GM12874 (cell line): ENCODE measurements around the gene CCSER1.

Experiments
- TF ChIP-seq, protein P1 (sequence below): IDR thresholded peaks from 2 replicates; pipeline ENCODE4 v1.5.1; 2011; ENCODE audit warnings: low read depth, mild to moderate bottlenecking, control low read depth, low read length, moderate library complexity; ENCODE audit not compliant: insufficient read depth

Gene CCSER1

GRCh38 chr4:90845777-90846176 lies 718.6 kb downstream of the CCSER1 start:
- TF ChIP-seq, protein P1, sequence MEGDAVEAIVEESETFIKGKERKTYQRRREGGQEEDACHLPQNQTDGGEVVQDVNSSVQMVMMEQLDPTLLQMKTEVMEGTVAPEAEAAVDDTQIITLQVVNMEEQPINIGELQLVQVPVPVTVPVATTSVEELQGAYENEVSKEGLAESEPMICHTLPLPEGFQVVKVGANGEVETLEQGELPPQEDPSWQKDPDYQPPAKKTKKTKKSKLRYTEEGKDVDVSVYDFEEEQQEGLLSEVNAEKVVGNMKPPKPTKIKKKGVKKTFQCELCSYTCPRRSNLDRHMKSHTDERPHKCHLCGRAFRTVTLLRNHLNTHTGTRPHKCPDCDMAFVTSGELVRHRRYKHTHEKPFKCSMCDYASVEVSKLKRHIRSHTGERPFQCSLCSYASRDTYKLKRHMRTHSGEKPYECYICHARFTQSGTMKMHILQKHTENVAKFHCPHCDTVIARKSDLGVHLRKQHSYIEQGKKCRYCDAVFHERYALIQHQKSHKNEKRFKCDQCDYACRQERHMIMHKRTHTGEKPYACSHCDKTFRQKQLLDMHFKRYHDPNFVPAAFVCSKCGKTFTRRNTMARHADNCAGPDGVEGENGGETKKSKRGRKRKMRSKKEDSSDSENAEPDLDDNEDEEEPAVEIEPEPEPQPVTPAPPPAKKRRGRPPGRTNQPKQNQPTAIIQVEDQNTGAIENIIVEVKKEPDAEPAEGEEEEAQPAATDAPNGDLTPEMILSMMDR: no peak

DNA sequence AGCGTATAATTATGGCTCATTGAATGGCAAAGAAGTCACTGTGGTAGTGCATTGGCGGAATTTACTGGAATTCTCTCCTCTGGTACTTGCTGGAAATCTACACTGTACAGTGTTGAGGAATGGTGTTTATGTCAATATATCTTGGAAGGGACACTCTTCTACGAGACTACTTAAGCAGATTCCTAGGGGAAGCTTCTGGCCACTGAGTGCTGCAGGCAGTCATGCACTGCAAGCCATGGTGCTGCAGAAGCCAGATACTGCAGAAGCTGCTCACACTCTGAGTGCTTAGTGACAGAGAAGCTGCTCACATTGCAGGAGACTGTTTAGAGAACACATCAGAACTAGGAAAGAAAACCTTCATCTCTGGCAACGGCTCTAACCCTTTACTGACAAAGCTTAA lies 725.0 kb downstream of the CCSER1 start:
- TF ChIP-seq, protein P1: no peak

DNA sequence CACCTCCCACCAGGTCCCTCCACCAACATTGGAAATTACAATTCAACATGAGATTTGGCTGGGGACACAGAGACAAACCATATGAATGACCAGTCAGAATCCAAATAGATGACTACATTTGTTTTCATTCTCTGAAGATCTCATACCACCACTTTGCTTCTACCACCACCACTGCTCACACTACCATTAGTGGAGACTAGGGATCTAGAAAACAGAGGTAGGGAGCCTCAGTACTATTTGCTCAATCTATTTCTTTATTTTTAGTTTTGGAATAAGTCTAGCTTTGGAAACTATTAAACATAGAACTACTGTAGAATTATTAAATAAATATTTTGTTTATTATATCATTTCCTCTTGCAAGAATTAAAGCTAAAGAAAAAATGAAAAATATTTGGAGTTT lies 727.9 kb downstream of the CCSER1 start:
- TF ChIP-seq, protein P1: no peak

DNA sequence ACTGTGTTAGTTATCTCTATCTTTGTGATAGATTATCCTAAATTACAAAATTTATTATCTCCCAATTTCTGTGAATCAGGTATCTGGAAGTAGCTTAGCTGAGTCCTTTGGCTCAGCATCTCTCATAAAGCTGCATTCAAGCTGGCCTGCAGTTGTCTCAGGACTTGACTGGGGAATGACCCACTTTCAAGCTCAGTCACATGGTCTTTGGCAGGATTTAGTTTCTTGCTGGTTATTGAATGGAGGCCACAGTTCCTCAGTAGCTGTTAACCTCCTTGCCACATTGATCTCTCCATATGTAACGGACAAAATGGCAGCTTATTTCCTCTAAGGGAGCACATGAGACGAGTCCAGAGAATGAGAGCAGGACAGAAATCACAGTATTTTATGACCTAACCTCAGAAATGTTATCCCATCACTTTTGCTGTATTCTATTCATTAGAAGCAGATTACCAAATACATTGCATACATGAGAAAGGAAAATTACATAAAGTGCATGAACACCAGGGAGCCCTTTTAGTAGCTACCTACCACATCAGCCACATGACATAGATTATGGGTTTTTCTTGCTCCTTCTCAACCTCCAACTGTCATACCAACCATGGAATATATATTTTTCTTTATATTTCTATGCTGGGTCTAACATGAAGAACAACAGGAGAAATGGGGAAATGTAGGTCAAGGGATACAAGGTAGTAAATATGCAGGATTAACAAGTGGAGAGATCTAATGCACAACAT lies 730.1 kb downstream of the CCSER1 start:
- TF ChIP-seq, protein P1: no peak

DNA sequence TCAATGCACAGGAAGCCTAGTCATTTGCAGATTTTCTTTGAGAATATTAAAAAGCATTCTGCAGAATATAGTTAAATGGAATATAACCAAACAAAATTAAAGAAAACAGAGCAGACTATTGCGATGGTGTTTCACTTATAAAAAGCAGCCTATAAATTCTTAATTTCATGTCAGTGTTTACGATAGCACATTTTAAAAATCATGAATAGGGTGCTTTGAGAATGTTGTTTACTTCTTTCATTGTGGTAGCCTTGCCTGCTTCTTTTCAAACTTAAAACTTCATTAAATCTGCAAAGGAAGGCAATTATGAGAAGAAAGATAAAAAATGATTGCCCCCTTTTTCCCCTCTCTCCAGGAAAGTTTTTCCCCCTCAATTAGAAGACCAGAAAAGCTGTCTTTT lies 748.6 kb downstream of the CCSER1 start:
- TF ChIP-seq, protein P1: no peak

DNA sequence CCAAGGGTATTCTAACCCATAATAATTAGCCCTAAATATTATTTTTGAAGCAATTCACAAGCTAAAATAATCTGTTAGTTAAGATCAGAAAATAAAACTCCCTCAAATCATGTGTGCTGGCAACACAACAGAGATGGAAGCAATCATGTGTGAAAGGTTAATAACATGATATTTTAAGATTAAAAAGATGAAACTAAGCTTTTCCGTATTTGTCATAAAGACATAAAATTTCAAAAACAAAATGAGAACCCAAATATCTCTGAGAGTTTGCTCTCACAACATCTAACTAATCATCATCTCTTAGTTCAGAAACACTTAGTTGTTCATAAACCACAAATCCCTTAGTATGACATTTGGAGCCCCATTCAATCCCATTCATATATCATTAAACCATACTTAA lies 749.1 kb downstream of the CCSER1 start:
- TF ChIP-seq, protein P1: no peak

GRCh38 chr4:90883519-90883918 lies 756.3 kb downstream of the CCSER1 start:
- TF ChIP-seq, protein P1: no peak
